ENCODE data around the gene TTI1.
A peak's percentile ranks its signal among the peaks of the same experiment; 100 is the strongest.
"Not testable (repeated sequence)": the region's sequence is repeated elsewhere in the genome, so short reads cannot be mapped to it uniquely, and the experiment has no call there.

TTI1 gene

DNA sequence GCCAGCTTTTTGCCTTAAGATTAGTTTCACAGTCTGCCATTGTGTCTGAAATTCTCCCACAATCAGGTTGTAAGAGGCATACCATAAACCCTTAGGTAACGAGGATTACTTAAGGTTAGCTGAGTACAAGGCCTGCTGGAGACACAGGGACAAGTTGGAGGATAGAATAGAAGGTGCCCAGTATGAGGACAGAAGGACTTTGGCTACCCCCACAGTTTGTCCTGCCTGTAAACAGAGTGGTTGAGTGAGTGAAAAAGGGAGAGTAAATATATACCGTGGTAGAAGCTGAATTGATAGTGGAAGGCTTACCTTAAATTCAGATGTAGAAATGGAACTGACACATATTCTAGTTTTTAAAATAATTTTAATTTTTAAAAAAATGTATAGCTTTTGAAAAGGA lies 19.6 kb upstream of the TTI1 start:
- no peak for DNase-seq

DNA sequence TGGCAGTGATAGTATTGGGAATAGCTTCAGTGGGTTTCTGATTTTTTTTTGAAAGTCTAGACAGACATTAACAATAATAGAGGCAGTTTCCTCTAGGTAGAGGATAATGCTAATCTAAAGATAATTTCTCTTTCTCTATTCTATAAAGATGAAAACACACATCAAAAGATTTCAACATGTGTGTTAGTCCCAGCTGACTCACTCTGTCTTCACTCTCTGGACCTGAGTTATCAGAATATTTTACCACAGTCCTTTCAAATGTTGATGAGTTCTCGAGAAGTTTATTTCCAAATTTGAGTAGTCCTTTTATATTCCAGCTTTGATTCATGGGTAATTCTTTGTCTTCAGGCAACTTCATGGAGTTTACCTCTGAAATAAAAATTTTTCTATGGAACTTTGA lies 17.4 kb upstream of the TTI1 start:
- no peak for DNase-seq

DNA sequence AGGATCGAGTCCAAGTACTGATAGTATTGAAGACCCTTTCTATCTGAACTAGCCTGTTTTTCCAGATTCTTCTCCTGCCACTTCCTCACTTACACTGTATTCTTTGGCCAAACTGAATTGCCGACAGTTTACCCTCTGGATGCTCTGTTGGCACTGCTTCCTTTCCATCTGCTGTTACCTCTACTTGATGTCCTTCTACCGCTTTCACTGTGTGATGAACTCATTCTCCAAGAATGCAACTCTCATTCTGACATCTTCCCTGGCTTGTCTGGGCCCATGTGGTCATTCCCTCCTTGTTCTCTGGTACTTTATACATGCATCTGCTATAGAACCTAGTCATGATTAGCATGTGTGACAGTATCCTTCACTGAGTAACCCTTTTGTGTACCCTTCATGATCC lies 16.5 kb upstream of the TTI1 start:
- no peak for DNase-seq

DNA sequence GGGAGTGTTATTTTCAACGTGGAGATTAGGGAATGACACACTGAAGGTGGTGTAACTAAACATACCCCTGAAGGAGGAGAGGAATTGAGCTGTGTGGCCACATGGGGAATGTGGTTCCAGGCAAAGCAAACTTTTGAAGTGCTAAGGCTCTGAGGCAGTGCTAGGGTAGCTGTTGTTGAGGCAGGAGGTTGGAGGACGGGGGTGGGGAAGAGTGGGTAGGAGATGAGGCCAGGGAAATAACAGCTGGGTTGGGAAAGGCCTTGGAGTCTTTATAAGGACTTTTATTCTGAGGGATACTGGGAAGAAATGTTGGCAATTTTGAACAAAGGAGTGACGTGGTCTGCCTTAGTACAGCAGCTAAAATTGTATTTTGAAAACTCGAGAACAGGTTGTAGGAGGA lies 13.3 kb upstream of the TTI1 start:
- DNase-seq, result no peak

DNA sequence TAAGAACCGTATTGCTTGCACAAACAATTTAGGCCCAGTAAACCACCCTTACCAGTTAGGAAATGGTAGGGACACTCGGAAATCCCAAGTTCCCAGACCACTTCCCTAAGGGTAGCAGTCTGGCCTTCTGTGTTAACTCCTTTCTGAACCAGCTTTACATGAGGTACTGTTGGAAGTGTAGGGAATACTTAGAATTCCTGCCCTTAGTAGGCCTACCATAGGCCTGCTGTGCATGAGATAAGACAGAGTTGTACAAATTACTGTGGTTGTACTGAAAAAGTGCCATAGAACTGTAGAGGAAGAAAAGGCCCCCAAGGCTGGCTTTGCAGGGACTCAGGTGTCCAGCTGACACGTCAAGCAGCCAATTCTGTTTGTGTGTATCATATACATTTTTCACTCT lies 11.4 kb upstream of the TTI1 start:
- no peak for DNase-seq

DNA sequence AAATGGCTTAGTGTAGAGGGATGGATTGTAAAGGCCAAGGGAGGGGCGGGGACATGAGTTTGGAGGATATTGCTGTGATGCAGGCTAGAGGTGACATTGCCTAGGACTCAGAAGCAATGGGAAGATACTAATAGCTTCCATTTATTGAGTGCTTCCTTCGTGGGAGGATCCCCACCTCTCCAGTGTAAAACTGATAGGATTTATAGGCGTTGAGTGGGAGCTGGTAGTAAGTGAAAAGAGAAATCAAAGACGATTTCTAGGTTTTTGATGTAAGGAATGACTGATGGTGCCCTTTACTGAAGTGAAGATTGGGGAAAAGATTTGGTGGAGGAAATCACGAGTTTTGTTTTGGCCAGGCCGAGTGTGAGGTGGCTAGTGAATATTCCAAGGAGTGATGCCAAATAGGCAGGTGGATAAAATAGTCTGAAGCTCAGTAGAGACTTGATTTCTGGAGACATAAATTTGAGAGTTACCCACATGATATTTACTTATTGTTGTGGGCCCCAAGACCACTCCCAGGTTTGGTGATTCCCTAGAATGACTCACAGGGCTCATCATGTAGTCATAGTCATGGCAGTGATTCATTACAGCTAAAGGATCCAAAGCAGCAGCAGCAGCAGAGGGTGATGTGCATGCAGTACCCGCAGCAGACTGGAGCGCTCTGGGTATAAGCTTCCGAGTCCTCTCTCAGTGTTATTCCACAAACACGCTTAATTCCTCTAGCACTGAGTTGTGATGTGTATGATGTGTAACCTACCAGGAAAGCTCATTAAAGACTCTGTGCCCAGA lies 10.4 kb upstream of the TTI1 start:
- no peak for DNase-seq

DNA sequence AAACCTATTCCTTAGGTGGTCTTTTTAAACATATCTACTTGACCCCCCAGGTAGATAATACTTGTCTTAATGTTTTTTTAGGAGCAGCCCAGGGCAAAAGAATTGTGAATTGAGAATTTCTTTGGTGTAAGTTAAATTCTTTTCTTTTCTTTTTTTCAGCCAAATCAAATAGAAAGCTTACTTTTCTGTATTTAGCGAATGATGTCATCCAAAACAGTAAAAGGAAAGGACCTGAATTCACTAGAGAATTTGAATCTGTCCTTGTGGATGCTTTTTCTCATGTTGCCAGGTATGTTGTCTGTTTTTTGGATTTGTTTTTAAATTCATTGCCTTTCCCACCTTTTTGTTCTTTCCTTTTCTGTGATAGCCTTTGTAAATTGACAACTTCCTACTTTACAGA lies 7.0 kb upstream of the TTI1 start:
- no peak for DNase-seq

DNA sequence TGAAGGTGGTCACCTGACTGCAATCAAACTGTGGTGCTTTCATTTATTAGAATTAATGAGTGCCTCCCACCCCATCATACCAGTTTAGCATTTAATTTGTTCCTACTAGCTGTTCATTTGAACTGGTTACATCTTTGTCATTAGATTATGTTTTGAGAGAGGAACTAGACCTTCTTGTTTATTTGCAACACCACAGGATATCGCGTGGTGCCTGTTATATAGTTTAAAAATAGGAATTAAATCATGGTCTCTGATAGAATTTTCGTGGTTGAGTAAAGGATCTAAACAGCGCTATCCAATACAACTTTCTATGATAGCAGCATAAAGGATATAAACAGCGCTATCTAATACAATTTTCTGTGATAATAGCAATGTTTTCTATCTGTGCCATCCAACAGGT lies 3.1 kb upstream of the TTI1 start:
- no peak for DNase-seq

DNA sequence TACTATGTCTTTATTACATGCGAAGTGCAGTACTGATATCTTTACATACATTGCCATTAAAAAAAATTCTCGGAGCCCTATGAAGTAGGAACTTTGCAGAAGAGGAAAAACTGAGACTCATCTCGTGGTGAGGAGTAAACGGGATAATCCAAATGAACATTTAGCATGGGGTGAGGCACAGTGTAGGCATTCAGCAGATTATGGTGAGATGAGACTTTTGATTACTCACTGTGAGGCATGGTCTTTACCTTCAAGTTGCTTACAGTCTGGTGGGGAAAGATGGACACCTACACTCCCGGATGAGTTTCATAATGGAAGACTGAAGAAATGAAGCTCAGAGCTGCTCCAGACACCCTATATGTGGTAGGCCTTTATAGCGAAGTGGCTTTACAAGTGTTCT lies 1.7 kb upstream of the TTI1 start:
- no peak for DNase-seq

DNA sequence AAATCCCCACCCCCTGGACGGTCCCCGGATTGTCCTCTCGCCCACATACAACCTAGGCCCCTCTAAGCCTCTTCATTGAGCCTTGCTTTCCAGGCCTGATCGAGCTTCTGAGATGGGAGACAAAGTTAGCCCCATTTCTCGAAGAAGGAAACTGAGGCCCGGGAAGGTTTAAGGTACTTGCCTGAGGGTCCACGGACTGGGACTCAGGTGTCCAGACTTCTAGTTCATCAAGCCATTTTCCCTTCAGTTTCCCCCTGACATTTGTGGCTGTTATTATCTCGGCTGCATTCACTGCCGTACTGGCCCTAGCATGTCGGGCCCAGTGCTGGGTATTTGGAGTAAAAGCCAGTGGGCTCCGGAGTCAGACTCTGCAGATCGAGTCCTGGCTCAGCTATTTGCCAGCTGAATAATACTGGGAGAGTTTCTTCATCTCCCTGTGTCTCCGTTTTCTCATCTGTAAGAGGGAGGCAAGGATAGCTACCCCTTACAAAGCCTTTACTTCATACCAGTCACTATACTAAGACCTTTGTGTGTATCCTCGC lies 923 bp upstream of the TTI1 start:
- no peak for DNase-seq

DNA sequence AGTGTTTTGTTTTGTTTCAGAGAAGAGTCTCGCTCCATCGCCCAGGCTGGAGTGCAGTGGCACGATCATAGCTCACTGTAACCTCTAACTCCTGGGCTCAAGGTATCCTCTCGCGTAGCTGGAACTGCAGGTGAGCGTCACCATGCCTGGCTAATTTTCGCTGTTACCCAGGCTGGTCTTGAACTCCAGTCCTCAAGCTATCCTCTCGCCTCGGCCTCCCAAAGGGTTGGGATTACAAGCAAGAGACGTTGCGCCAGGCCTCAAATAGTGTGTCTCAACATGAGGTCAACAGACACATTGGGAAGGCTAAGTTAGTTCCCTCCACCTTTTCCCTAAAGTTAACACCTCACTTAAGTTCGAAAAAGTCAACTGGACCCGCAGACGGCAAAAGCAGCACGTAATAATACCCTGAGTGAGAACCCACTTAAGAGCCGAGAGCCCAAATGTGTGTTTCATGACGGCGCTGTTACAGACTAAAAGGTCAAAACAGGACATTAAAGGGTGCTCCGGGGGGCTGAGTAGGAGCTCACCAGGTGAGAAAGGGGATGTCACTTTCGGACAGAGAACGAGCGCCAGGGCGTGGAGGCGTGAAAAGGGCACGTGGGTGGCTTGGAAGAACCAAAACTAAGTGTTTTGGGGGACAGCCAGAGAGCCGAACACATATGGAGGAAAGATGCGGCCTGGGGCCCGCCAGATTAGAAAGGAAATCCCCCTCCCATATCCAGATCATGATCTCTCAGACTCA lies 499 bp downstream of the TTI1 start:
- peak; percentile 71 for DNase-seq

DNA sequence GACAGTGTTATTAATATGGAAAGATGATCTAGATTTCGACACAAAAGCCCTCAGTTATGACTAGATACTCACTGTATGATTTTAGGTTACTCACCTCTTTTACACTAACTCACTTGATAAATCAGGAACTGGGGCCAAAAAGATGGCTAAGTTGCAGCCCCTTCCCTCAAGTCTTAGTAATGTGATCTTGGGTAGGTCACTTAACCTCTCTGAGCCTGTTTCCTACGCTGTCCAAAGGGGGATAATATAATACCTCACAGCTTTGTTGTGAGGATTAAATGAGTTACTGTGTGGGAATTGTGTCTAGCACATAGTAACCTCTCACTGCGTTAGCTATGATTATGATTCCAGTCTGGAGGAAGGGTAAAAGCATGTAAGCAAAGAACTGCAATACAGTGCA lies 1.3 kb downstream of the TTI1 start:
- DNase-seq, result no peak

DNA sequence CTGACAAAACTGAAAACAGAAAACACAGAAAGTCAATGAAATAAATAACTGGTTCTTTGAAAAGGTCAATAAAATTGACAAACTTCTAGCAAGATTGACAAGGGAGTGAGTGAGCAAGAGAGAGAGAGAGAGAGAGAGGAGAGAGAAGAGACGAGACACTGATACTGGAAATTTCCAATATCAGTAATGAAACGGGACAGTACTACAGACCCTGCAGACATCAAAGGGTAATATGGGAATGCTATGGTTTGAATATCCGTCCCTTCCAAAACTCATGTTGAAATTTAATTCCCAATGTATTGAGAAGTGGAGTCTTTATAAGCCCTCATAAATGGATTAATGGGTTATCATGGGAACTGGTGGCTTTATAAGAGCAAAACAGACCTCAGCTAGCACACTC lies 3.8 kb downstream of the TTI1 start:
- DNase-seq, result no peak

DNA sequence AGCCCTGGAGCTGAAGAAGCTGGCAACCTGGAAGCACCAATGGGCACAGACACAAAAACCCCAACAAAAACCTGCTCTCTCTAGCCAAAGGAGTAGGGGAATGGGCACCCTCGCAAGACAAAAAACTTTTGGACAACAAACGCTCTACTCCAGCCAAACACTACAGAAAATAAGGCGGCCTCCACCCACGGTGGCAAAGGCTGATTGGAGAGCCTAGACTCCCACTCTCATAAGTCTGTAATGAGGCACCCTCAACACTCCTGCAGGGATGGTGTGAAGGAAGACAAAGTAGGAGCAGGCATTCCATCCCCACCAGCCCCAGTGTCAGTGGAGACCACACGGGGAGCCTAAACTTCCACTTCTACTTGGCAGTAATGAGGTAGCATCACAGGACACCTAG lies 8.8 kb downstream of the TTI1 start:
- no peak for DNase-seq

DNA sequence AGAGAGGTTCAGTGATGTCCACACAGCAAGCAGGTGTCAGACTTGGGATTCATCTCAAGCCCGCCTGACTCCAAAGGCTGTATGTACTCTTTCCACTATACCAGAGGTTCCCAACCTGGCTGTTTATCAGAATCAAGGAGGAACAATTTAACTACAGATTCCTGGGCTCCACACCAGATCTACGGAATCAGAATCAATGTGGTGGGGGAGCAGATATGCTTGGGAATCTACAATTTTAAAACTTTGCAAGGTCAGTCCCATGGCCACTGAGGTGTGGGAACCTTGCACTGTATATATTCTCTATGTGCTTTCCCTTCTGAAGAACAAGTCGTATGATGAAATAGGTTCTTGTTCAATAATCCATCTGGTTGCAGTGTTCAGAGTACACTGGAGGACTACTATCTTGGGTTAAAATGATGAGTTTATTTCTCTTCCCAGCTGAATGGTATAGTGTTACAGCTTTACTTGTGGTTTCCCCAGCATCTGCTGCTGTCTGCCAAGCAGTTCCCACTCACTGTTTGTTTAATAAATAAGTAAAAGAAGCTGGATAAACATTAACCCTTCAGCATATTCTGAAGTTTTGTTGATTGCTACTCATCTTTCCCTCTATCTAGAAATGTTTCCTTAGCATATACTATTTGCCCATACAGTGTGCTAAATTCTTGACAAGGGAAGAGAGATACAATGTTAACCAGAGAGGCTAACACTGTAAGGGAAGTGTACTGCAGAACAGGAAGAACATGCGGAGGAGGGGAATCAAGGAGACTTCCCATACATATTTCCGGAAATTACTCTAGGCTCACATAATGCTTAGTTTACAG lies 9.9 kb downstream of the TTI1 start:
- DNase-seq, result no peak

DNA sequence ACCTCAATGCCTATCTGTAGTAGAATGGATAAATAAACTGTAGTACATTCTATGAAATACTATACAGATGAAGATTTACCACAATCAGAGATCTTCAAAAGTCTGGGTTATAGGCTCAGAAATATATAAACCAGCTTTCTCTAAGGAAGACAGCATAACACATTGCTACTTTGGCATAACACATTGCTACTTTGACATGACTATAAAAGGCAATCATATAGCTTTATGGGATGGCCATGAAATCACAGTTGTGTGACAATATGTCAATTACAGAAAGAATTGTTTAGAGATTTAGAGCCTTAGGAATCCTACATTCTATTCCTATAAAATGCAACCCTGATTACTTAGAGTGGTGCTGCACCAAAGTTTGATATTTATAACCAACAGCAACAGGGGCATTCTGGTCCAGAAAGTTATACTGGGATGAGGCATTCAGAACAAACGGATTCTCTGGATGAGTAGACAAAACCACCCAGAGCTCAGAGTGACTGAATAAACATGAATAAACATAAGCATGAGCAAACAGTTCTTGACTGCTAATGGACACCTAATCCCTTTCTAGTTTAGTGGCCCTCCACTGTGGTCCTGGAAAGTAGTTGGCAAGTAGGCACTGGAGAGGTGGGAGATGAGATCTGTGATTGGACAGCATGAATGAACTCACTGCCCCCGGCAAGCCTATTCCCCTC lies 12.0 kb downstream of the TTI1 start:
- no peak for DNase-seq

DNA sequence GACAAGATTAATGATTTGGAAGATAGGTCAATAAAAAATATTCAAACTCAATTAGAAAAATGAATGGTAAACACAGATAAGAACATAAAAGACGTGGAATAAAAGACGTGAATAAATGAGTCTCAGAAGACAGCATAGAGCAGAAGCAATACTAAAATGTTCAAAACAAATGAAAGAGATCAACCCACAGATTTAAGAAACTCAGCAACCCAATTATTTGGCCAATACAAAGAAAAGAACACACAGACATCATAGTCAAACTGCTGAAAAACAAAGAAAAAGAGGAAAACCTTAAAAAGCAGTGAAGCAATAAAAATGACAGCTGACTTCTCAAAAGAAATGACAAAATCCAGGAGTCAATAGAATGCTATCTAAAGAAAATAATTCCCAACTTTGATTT lies 14.9 kb downstream of the TTI1 start:
- DNase-seq, result no peak

DNA sequence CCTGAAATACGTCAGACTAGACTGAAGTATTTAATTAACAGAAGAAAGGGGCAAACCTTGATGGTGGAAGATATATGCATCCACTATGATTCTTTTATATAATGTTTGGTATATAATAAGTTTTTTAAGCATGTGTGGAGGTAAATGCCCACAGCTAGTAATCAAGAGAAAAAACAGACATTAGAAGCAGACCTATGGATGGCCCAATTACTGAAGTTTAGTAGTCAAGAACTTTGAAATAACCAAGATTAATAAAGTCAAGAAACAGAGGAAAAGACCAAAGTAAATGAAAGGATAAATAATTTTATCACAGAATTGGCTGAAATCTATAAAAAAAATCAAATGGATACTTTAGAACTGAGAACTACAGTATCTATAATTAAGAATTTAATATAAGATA lies 15.3 kb downstream of the TTI1 start:
- no peak for DNase-seq

DNA sequence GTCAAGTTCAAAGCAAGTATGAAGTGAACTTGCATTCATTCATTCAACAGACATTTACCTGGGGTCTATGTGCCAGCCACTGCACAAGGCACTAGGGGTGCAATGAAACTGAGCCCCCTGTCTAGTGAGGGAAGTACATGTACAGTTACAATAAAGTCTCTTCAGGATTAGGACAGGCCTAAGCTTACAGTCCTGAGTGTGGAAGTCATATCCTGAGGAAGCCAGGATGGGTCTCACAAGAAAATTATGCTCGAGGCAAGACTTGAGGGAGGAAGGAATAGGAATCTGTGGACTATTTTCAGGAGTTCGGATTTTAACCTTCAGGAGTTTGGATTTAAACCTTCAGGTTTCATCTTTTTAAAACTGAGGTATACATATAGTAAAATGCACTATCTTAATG lies 19.4 kb downstream of the TTI1 start:
- no peak for DNase-seq

DNA sequence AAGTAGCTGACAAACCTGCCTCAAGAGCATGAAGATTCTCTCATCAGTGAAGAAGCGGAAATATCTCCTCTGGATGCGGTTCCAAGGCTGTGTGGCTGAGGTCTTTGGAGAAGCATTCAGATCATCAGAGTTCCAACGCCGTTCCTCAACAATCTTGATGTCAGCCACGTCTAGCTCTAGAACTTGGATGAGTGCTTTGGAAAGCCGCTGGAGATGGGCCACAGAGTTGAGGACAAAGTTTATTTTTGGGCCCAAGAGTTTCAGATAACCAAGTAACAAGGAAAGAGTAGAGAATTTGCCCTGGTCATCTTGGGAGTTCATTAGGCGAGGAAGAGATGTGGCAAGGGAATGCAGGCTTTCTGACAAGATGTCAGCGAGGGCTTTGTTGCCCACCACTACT lies 20.9 kb downstream of the TTI1 start:
- DNase-seq, result no peak

DNA sequence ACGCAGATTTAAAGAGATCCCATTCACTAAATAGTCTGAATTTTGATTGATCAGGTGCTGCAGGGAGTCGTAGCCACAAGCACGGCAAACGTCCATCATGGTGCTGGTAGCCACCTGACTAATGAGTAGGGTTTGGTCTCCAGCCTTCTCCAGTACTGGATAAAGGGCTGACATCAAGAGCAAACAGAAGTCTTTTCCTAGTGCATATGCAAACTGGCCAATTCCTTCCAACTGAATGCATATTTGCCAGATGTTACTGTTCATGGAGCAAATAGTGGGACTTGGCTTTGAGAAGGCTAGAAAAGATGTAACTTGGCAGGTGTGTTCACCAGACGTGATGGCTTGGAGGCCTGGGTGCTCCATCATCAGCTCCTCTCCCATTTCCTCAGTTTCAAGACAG lies 21.6 kb downstream of the TTI1 start:
- no peak for DNase-seq

DNA sequence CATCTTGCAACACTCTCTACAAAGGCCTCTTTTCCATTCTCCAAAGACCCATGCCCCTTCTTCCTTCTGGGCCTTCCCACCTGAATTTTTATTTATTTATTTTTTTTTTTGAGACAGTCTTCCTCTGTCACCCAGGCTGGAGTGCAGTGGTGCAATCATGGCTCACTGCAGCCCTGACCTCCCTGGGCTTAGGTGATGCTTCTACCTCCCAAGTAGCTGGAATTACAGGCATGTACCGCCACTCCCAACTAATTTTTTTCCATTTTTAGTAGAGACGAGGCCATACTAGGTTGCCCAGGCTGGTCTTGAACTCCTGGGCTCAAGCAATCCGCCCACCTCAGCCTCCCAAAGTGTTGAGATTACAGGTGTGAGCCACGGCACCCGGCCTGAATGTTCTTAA lies 23.8 kb downstream of the TTI1 start:
- not testable (repeated sequence) for DNase-seq

Data from RPMI8226 (cell line).